Endothelial cell of umbilical vein (primary cell): ENCODE measurements around the gene ST3GAL4. TPM values are rescaled to one million over a fixed set of nuclear protein-coding genes. Genes with fewer than 3 reads are reported as not detected.

ENCODE experiments used
- BruUV-seq: library from RNA; stranded (reverse); fragments of 400-500 nt; replicated peaks from 2 replicates; lab custom pipeline; 2021; lab: Mats Ljungman, UMichigan
- CTCF ChIA-PET: fragments of 300-600, 350-600 bp; sonication (Branson Sonifier 250); formaldehyde crosslinking; loops from one replicate; lab custom pipeline; 2021; ENCODE audit warnings: antibody characterized with exemption, inconsistent platforms; lab: Charles Lee
- POLR2A ChIA-PET: fragments of 300-600, 350-600 bp; sonication (Branson Sonifier 250); formaldehyde crosslinking; loops from one replicate; lab custom pipeline; 2021; ENCODE audit warnings: antibody characterized with exemption, inconsistent platforms; lab: Charles Lee
- DNase-seq: peaks from one replicate; pipeline ENCODE4 v3.0.0-alpha.2; 2011; ENCODE audit warnings: low read depth, low spot score
- FAIRE-seq: peaks from 2 replicates; lab custom pipeline; 2011; peaks lifted over from hg19 to GRCh38; lab: Jason Lieb, UNC
- H2AFZ ChIP-seq: 2 replicates; pipeline ENCODE4 v1.6.0; 2012; ENCODE audit warnings: low read depth, low read length, control low read depth, inconsistent platforms
- H3K27ac ChIP-seq: 2 replicates; pipeline ENCODE4 v1.5.1; 2011; ENCODE audit warnings: low read depth, mild to moderate bottlenecking, control low read depth, low read length, moderate library complexity; ENCODE audit not compliant: insufficient read depth
- H3K27me3 ChIP-seq, 2 experiments: 2 replicates each; pipeline versions ENCODE4 v1.6.0 to v1.6.1; 2011; ENCODE audit warnings: low read length in 2 of 2, mixed read lengths in 1 of 2; ENCODE audit not compliant: control insufficient read depth in 2 of 2, insufficient read depth in 2 of 2
- H3K36me3 ChIP-seq, 2 experiments: 2 replicates in 1 of 2; 3 replicates in 1 of 2; pipeline ENCODE4 v1.5.1; 2011; ENCODE audit warnings: low read length in 2 of 2, mild to moderate bottlenecking in 1 of 2, moderate library complexity in 1 of 2; ENCODE audit not compliant: control insufficient read depth in 2 of 2, insufficient read depth in 2 of 2; ENCODE audit errors: extremely low read depth in 1 of 2
- H3K4me1 ChIP-seq: 3 replicates; pipeline ENCODE4 v1.5.1; 2011; ENCODE audit warnings: mild to moderate bottlenecking, low read length; ENCODE audit not compliant: control insufficient read depth, insufficient read depth; ENCODE audit errors: extremely low read depth
- H3K4me2 ChIP-seq: 2 replicates; pipeline ENCODE4 v1.6.1; 2011; ENCODE audit warnings: low read length, control low read depth, mixed read lengths; ENCODE audit not compliant: insufficient read depth
- H3K4me3 ChIP-seq, 3 experiments: fragments of 200-600 bp in 1 of 3; sonication (generic), shearing (Covaris generic) in 1 of 3; replicated peaks in 1 of 3; 2 replicates each; pipeline ENCODE4 v1.5.1; 2011 to 2016; ENCODE audit warnings: control low read depth in 3 of 3, low read length in 3 of 3, mild to moderate bottlenecking in 2 of 3, inconsistent platforms in 1 of 3, low read depth in 1 of 3, moderate library complexity in 1 of 3; ENCODE audit not compliant: insufficient read depth in 1 of 3
- H3K79me2 ChIP-seq: 2 replicates; pipeline ENCODE4 v1.6.0; 2012; ENCODE audit warnings: low read length, inconsistent platforms; ENCODE audit not compliant: control insufficient read depth, insufficient read depth
- H3K9ac ChIP-seq: replicated peaks from 2 replicates; pipeline ENCODE3; 2011; ENCODE audit warnings: low read length, control low read depth; ENCODE audit not compliant: insufficient read depth; ENCODE audit errors: extremely low read depth
- H3K9me1 ChIP-seq: replicated peaks from 3 replicates; pipeline ENCODE4 v1.6.0; 2011; ENCODE audit warnings: mild to moderate bottlenecking, low read length; ENCODE audit not compliant: control insufficient read depth, insufficient read depth; ENCODE audit errors: extremely low read depth
- H3K9me3 ChIP-seq: replicated peaks from 2 replicates; pipeline ENCODE4 v1.5.1; 2012; ENCODE audit warnings: low read length, inconsistent platforms; ENCODE audit not compliant: control insufficient read depth, insufficient read depth
- H4K20me1 ChIP-seq: replicated peaks from 2 replicates; pipeline ENCODE3; 2011; ENCODE audit warnings: mild to moderate bottlenecking, low read length; ENCODE audit not compliant: control insufficient read depth, insufficient read depth; ENCODE audit errors: extremely low read depth
- CTCF ChIP-seq, 2 donors: IDR thresholded peaks; 1 replicate in 1 of 2; 2 replicates in 1 of 2; pipeline ENCODE4 v1.5.1; 2011; ENCODE audit warnings: low read length in 2 of 2, mild to moderate bottlenecking in 2 of 2, moderate library complexity in 2 of 2, control low read depth in 1 of 2, inconsistent platforms in 1 of 2, low read depth in 1 of 2; ENCODE audit not compliant: insufficient read depth in 1 of 2; ENCODE audit errors: extremely low read depth in 1 of 2
- EZH2 ChIP-seq: IDR thresholded peaks from 2 replicates; pipeline ENCODE4 v1.6.1; 2012; ENCODE audit warnings: borderline replicate concordance, low read depth, mild to moderate bottlenecking, moderate library complexity, low read length, inconsistent platforms; ENCODE audit not compliant: severe bottlenecking
- FOS ChIP-seq: IDR thresholded peaks from 2 replicates; pipeline ENCODE4 v1.6.1; 2011; ENCODE audit warnings: mild to moderate bottlenecking, low read length, moderate library complexity, borderline replicate concordance; ENCODE audit not compliant: insufficient read depth
- GATA2 ChIP-seq: IDR thresholded peaks from 2 replicates; pipeline ENCODE4 v1.7.0; 2011; ENCODE audit warnings: low read depth, mild to moderate bottlenecking, moderate library complexity, mixed read lengths, low read length; ENCODE audit not compliant: insufficient read length, insufficient read depth
- JUN ChIP-seq: IDR thresholded peaks from 2 replicates; pipeline ENCODE4 v1.6.1; 2011; ENCODE audit warnings: borderline replicate concordance, low read depth; ENCODE audit not compliant: insufficient read length, insufficient read depth
- MAX ChIP-seq: IDR thresholded peaks from 2 replicates; pipeline ENCODE4 v1.6.1; 2011; ENCODE audit not compliant: insufficient read depth, insufficient read length
- MYC ChIP-seq: IDR thresholded peaks from one replicate; pipeline ENCODE4 v1.6.1; 2011; ENCODE audit warnings: mild to moderate bottlenecking, low read depth, low read length
- POLR2A ChIP-seq: IDR thresholded peaks from 2 replicates; pipeline ENCODE4 v1.6.1; 2012; ENCODE audit warnings: low read depth, mild to moderate bottlenecking, control low read depth, low read length
- POLR2AphosphoS5 ChIP-seq: IDR thresholded peaks from 2 replicates; pipeline ENCODE4 v1.6.1; 2012; ENCODE audit warnings: low read depth, mild to moderate bottlenecking, control low read depth, low read length, moderate library complexity; ENCODE audit not compliant: insufficient read depth
- dilution Hi-C: fragments of 300-500 bp; cut with MboI; formaldehyde crosslinking; loops from one replicate; pipeline ENCODE4 v1.15.0; 2019; ENCODE audit warnings: low sequenced_read_pairs; ENCODE audit not compliant: extremely low pct_ligation_motif_present
- intact Hi-C: fragments of 100-400 bp; cut with micrococcal nuclease; formaldehyde crosslinking; loops from one replicate; pipeline ENCODE4 v1.10.0; 2022
- polyA plus RNA-seq, 4 experiments: library from polyadenylated mRNA; depleted of rRNA in 3 of 4; stranded (reverse) in 3 of 4; unstranded in 1 of 4; fragments of >200 nt; gene quantifications; 2 replicates each; pipeline versions ENCODE4 v1.2.1 to v1.2.3, GENCODE V29; 2011 to 2012; ENCODE audit warnings: missing spikeins in 1 of 4
- total RNA-seq: library from RNA; stranded (reverse); gene quantifications from 2 replicates; pipeline ENCODE4 v1.2.3, GENCODE V29; 2021

Gene ST3GAL4
- total and polyA plus RNA-seq, 2 donors (not counting 3 experiments of a cell fraction or from before 2014, with no cell fraction given): 17.7 to 19.4 TPM

- DNase-seq (no peak), FAIRE-seq (no peak)
- Histone ChIP-seq H3K9me3 (no peaks in the 10 kb centered on the region), H2AFZ (no peak overlapping the region), H3K27me3 (no peaks in the 10 kb centered on the region), H3K36me3 (peaks cover 0 to 1% of the 10 kb centered on the region in 2 experiments), H3K4me2 (no peak overlapping the region), H3K4me3 (no peak overlapping the region), H3K27ac (no peak overlapping the region), H3K4me1 (peaks cover 9% of the 10 kb centered on the region), H3K79me2 (no peaks in the 10 kb centered on the region), H4K20me1 (no peaks in the 10 kb centered on the region), H3K9me1 (no peaks in the 10 kb centered on the region), H3K9ac (no peak overlapping the region)
- TF ChIP-seq MYC: no peak
- TF ChIP-seq JUN: no peak
- TF ChIP-seq POLR2A: no peak
- no peak for TF ChIP-seq GATA2
- TF ChIP-seq MAX: no peak
- no peak for TF ChIP-seq FOS
- TF ChIP-seq CTCF (IDR thresholded peaks at IDR 0.05; ENCODE audit: extremely low read depth in 1 of 2, insufficient read depth in 1 of 2, low read depth in 1 of 2, low read length in 2 of 2): no peak
- TF ChIP-seq POLR2AphosphoS5: no peak
- no peak for TF ChIP-seq EZH2
- BruUV-seq: no TSS peak
- intact Hi-C loops (no loop called here), dilution Hi-C loops (no loop called here)
- CTCF ChIA-PET: interaction anchor here (3.1 kb wide), 1 partner anchor 67 kb away, joined by 12 read pairs; no protein-coding TSS in a partner anchor
- POLR2A ChIA-PET: no interaction called here
Measured at GRCh38 chr11:126413843-126414405, 58.4 kb downstream of the ST3GAL4 start.
